HG03045 (cell line): ENCODE results near the gene MFRP.
A peak's percentile ranks its signal among the peaks of the same experiment; 100 is the strongest.

Experiments
- ATAC-seq: cut with Tn5 transposase; IDR thresholded peaks from one replicate; pipeline ENCODE4 v1.9.1; 2021; ENCODE audit warnings: mild to moderate bottlenecking, moderate library complexity; ENCODE audit not compliant: unreplicated experiment

The MFRP gene

DNA sequence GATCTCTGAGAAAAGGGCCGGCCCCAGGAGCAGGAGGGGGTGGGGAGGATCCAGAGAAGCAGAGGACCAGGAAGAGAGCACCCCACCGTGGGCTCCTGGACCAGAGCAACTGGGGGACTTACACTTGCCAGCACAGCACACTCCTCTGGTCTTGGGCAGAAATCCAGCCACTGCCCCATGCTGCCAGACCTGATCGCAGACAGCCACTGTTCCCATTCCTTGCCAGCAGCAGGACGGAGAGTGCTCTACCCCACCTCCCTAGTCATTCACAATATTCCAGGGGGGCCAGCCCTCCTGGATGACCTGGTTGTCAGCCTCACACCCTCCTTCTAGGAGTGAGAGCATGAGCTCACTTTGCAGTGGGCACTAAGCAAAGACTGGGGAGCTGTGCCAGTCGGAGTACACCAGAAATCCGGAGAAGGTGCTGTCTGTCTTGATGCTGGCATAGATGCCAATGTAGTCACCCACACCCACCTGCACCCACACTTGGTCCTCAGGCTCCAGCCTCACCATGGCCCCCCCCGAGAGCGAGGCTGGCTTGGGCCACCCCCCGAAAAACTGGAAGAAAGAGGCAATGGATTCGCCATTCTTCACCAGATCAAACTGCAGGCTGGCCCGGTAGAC, 7.4 kb downstream of the MFRP start:
- ATAC-seq: no peak

GRCh38 chr11:119338318-119338890, 8.1 kb downstream of the MFRP start:
- ATAC-seq: no peak

- ATAC-seq: no peak
Measured at GRCh38 chr11:119337581-119338317, 8.8 kb downstream of the MFRP start.

GRCh38 chr11:119336744-119337469, 9.6 kb downstream of the MFRP start:
- ATAC-seq: no peak

- ATAC-seq: no peak
Measured at GRCh38 chr11:119335655-119336543, 10.6 kb downstream of the MFRP start.

- ATAC-seq: no peak
Measured at GRCh38 chr11:119335091-119335654, 11.3 kb downstream of the MFRP start.

- peak; percentile 93 for ATAC-seq
Measured at GRCh38 chr11:119334174-119334930, 12.2 kb downstream of the MFRP start, which contains the start of gene RNF26. RNF26 (plus strand) TSS chr11:119334527; CDS start chr11:119335123, 596 bp downstream.

DNA sequence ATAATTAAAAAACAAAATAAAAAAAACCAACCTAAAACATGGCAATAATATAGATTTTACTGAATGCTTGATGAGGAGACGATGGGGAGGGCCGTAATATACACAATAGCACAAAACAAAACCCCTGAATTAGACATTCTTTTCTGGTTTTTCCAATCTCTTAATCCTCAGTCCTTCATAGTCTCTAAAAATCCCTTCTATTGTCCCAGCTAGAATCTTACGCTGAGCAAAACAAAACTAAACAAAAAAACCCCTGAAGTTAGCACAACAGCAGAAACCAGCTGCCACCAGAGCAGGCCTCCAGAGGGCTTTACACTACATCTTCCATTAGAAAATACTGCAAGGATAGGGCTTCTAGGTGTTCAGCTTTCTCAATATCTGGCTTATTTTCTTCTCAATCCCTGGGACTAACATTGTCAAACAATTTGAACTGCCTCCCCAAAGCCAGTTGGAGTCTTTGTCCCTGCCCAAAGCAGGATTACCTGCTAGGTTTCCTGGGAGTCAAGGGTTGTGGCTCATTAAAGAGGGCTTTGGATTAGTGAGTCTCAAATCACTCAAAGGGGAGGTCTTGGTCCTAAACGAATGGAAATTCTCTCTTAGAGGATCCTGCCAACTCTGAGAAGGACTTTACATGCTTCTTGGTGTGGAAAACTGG, 14.3 kb downstream of the MFRP start:
- ATAC-seq: no peak

DNA sequence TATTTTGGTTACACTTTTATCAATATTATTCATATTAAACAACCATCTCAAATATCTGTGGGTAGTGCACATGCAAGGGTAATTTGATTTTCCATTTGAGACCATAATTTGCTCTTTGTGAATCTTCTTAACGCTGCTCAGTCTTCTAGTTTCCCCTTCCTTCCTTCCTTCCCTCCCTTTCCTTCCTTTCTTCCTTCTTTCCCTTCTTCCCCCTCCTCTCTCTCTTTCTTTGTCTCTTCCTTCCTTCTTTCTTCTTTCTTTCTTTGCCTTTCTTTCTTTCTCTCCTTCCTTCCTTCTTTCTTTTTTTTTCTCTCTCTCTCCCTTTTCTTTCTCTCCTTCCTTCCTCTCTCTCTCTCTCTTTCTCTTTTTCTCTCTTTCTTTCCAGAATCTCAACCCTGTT, 16.3 kb downstream of the MFRP start:
- no peak for ATAC-seq

DNA sequence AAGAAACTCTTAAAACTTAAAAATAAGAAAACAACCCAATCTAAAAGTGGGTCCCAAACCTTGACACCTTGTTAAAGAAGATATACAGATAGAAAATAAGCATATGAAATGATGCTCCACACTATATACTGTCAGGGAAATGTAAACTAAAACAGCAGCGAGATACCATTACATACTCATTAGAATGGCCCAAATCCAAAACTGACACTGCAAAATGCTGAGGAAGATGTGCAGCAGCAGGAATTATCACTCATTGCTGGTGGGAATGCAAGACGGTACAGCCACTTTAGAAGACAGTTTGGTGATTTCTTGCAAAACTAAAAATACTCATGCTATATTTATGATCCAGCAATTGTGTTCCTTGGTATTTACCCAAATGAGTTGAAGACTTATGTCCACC, 17.2 kb downstream of the MFRP start:
- no peak for ATAC-seq

- no peak for ATAC-seq
Measured at GRCh38 chr11:119324189-119324588, 22.3 kb downstream of the MFRP start.

DNA sequence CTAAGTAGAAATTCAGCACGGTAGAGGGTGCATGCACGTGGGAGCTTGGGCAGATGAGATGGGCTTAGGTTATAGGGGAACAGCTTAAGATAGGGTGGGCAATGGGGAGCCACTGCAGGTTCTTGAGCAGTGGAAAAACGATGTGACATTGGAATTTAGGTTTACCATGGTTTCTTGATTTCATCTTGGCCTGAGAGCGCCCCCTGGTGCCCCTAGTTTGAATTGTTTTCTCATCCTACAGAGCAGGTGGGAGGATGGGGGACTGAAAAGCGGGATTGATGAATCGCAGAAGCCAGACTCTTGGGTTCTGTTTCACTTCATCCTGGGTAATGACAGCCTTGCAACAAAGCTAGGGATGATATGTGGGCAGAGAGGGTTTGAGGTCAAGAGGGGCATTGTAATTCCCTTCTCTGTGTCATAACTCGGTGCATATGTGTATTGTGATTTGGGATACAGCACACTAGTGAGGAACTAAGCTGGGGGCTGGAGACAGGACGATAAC, 22.9 kb downstream of the MFRP start:
- ATAC-seq: no peak

DNA sequence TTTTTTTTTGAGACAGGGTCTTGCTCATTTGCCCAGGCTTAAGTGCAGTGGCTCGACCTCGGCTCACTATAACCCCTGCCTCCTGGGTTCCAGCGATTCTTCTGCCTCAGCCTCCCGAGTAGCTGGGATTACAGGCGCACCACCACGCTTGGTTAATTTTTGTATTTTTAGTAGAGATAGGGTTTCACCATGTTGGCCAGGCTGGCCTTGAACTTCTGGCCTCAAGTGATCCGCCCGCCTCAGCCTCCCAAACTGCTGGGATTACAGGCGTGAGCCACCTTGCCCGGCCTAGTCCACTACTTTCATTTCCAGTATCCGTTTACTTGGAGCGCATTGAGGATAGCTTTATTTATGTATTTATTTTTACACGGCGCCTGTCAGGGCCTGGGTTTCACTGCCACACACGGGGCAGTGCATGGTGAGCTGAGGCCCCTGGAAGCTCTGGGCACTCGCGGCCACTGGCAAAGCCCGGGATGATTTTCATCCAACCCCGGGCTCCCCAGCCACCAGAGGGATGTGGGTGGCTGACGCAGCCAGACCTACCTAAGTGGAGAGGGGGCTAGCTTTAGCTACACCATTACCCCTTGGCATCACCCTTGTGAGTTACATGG, 23.5 kb downstream of the MFRP start:
- ATAC-seq: no peak

GRCh38 chr11:119322360-119322739, 24.2 kb downstream of the MFRP start:
- ATAC-seq: no peak

DNA sequence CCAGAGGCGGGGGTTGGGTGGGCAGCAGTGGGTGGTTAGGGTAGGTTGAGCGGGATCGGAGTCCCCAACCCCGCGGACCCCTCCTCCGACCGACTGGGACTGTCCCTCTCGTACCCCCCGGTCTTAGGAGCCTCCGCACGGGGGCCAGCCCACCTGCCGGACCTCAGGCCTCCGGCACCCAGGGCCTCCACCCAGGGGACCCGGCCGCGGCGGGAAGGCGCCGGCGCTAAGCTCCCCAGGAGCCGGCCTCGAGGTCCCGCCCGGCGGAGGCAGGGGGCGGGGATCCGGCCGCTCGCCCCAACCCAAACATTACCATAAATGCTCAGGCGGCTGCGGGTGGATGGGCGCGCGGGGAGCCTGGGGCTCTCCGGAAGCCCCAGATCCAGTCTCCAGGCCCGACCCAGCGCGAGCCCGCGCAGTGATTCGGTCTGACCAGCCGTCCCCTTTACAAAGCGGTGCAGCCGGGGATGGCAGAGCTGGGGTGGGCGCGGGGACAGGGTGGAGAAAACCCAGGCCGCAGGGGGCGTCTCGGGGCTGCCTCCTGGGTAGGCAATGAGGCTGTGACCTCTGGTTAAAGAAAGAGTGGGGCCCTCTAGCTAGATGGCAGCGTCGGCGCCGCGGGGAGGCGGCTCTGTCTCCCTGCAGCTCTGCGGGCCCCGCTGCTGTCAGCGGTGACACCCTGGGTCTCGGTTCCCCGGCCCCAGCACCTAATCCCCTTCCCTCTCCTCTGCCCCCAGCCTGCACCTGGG, 25.6 kb downstream of the MFRP start:
- ATAC-seq: peak; percentile 50

DNA sequence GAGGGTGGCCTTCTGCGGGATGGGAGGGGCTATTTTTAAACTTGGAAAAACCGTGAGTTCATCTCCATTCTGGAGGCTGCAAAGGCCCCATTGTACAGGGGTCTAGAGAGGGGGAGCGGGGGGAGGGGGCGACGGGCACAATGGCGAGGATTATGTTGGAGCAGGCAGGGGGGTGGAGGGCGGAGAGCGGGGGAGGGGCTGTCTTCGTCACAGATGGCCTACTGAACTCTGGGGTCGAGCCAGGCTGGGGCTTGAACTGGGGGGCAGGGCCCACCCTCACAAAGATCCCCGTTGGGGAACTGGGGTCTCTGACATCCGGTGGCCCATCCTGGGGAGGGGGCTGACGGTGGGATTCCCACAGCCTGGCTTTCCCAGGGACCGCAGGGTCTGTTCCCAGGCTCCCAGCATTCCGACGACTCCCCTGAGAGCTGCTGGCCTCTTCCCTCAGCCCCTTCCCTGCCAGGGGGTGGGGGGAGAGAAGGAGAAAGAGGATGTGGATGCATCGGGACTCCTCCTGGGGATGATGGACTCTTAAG, 26.2 kb downstream of the MFRP start:
- ATAC-seq: no peak

DNA sequence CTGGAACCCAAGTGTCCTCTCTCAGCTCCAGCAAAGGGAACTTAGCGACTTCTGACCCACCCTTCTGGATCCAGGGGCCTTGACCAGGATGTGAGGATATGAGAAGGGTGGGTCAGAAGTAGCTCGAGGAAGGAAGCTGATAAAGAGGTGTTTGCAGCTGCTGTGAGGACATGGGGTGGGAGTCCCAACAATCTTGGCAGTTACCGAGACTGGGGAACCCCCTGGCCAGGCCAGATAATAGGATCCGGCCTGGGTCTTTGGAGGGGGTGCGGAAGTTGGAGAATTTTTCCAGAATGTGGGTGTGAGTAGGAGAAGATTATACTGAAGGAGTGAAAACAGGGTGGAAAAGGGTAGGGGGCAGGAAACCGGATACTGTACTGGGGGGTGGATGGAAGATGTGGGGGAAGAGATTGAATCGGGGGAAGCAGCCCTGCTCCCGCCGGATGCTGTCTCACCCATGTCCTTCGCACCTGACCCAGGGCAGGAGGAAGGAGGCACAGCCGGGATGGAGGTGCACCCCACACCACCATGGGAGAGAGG, 26.7 kb downstream of the MFRP start:
- ATAC-seq: no peak
